HepG2 (cell line): Measurements from ENCODE around the gene DYSF. TPM values are rescaled to one million over a fixed set of nuclear protein-coding genes. Genes with fewer than 3 reads are reported as not detected.
A peak's percentile ranks its signal among the peaks of the same experiment; 100 is the strongest.

Experiments used
- ATAC-seq: fragments of 200-7000 bp; cut with Tn5 transposase; 3 replicates; pipeline ENCODE4 v1.9.1; 2020; ENCODE audit warnings: mild to moderate bottlenecking, moderate library complexity
- BruUV-seq: library from RNA; stranded (reverse); fragments of 400-500 nt; replicated peaks from 2 replicates; lab custom pipeline; 2021; lab: Mats Ljungman, UMichigan
- CTCF ChIA-PET: fragments of 300-600 bp; formaldehyde crosslinking; extraction: SDS; loops from one replicate; lab custom pipeline; 2021; ENCODE audit warnings: low total read pairs, inconsistent platforms, low intra/inter-chr PET ratio; lab: Yijun Ruan, JAX
- POLR2A ChIA-PET: fragments of 350-600 bp; sonication (Branson Sonifier 250); formaldehyde crosslinking; loops from one replicate; lab custom pipeline; 2020; ENCODE audit warnings: antibody characterized with exemption, inconsistent platforms; lab: Yijun Ruan, JAX
- DNase-seq: peaks from one replicate; pipeline ENCODE4 v3.0.0-alpha.2; 2015; ENCODE audit warnings: low spot score
- FAIRE-seq: peaks from 3 replicates; lab custom pipeline; 2011; peaks lifted over from hg19 to GRCh38; lab: Jason Lieb, UNC
- H2AFZ ChIP-seq: one replicate; pipeline ENCODE4 v1.6.1; 2011; ENCODE audit warnings: low read length, inconsistent platforms
- H3K27ac ChIP-seq: fragments of 300-600 bp; 3 replicates; pipeline ENCODE4 v1.8.0; 2011; ENCODE audit warnings: mixed run types, mild to moderate bottlenecking, mixed read lengths, low read length, inconsistent platforms; ENCODE audit not compliant: insufficient read depth; ENCODE audit errors: extremely low read length
- H3K27me3 ChIP-seq, 2 experiments: fragments of 200-600 bp in 1 of 2; 2 replicates in 1 of 2; 3 replicates in 1 of 2; pipeline versions ENCODE4 v1.6.0 to v1.8.0; 2011; ENCODE audit warnings: low read length in 2 of 2, mild to moderate bottlenecking in 2 of 2, moderate library complexity in 2 of 2, inconsistent platforms in 1 of 2; ENCODE audit not compliant: insufficient read depth in 2 of 2, control insufficient read depth in 1 of 2
- H3K36me3 ChIP-seq, 2 experiments: fragments of 200-600 bp in 1 of 2; replicated peaks in 1 of 2; 2 replicates in 1 of 2; 3 replicates in 1 of 2; pipeline versions ENCODE4 v1.5.1 to v1.8.0; 2011; ENCODE audit warnings: low read length in 2 of 2, inconsistent platforms in 1 of 2; ENCODE audit not compliant: insufficient read depth in 2 of 2, control insufficient read depth in 1 of 2
- H3K4me1 ChIP-seq: 2 replicates; pipeline ENCODE4 v1.5.1; 2012; ENCODE audit warnings: low read length, inconsistent platforms; ENCODE audit not compliant: insufficient read depth
- H3K4me2 ChIP-seq: 2 replicates; pipeline ENCODE4 v1.6.0; 2011; ENCODE audit warnings: low read depth, low read length, inconsistent platforms
- H3K4me3 ChIP-seq, 3 experiments: fragments of 200-600 bp in 1 of 3; sonication (generic), shearing (Covaris generic) in 1 of 3; replicated peaks in 1 of 3; 2 replicates each; pipeline ENCODE4 v1.5.1; 2011 to 2016; ENCODE audit warnings: low read length in 3 of 3, inconsistent platforms in 2 of 3, low read depth in 2 of 3, mild to moderate bottlenecking in 2 of 3, control low read depth in 1 of 3, mixed read lengths in 1 of 3; ENCODE audit not compliant: insufficient read depth in 1 of 3
- H3K79me2 ChIP-seq: one replicate; pipeline ENCODE4 v1.6.1; 2011; ENCODE audit warnings: low read length, inconsistent platforms; ENCODE audit not compliant: insufficient read depth
- H3K9ac ChIP-seq: 2 replicates; pipeline ENCODE4 v1.6.0; 2011; ENCODE audit warnings: mild to moderate bottlenecking, low read depth, low read length, inconsistent platforms; ENCODE audit not compliant: insufficient read depth
- H3K9me3 ChIP-seq: 2 replicates; pipeline ENCODE4 v1.5.1; 2012; ENCODE audit warnings: mild to moderate bottlenecking, low read length
- H4K20me1 ChIP-seq: 2 replicates; pipeline ENCODE4 v1.6.0; 2011; ENCODE audit warnings: inconsistent platforms, mild to moderate bottlenecking, low read length, moderate library complexity; ENCODE audit not compliant: insufficient read depth
- ATM ChIP-seq: fragments of 450-650 bp; IDR thresholded peaks from 2 replicates; pipeline ENCODE4 v1.7.1; 2017; ENCODE audit warnings: mild to moderate bottlenecking, borderline replicate concordance
- FOXK2 ChIP-seq: fragments of 450-650 bp; IDR thresholded peaks from 2 replicates; pipeline ENCODE4 v1.6.1; 2016
- MTA1 ChIP-seq: sonication (generic); formaldehyde crosslinking; IDR thresholded peaks from 2 replicates; pipeline ENCODE4 v1.4.0; 2020; ENCODE audit warnings: missing genetic modification reagents, mild to moderate bottlenecking, borderline replicate concordance
- PREB ChIP-seq: sonication (generic); formaldehyde crosslinking; IDR thresholded peaks from 2 replicates; pipeline ENCODE4 v1.4.0; 2020; ENCODE audit warnings: missing genetic modification reagents
- ZNF496 ChIP-seq: sonication (generic); formaldehyde crosslinking; IDR thresholded peaks from 2 replicates; pipeline ENCODE4 v1.8.1; 2023; ENCODE audit warnings: mild to moderate bottlenecking, moderate library complexity, missing genetic modification reagents; ENCODE audit not compliant: insufficient replicate concordance
- ZNF629 ChIP-seq: sonication (generic); formaldehyde crosslinking; conservative IDR thresholded peaks from 2 replicates; pipeline ENCODE4 v1.5.0; 2020; ENCODE audit warnings: missing genetic modification reagents
- WGBS: methylation state at CpG from one replicate; pipeline ENCODE4 v1.1.6; 2017; ENCODE audit warnings: low lambda C conversion rate; 5-methylcytosine and 5-hydroxymethylcytosine counted together
- in situ Hi-C: cut with HindIII; loops from 2 replicates; pipeline ENCODE4 v1.10.0; 2017; ENCODE audit warnings: low pct_unique_long_range_greater_than_20kb; ENCODE audit not compliant: extremely low pct_ligation_motif_present
- intact Hi-C: fragments of 100-400 bp; cut with micrococcal nuclease; formaldehyde crosslinking; loops from one replicate; pipeline ENCODE4 v1.10.0; 2022; ENCODE audit not compliant: unreplicated experiment
- polyA plus RNA-seq, 8 experiments: library from polyadenylated mRNA; depleted of rRNA in 3 of 8; stranded (reverse) in 7 of 8; unstranded in 1 of 8; fragments of >200 nt; fragmentation: Illumina TruSeq in 4 of 8; extraction: Trizol in 4 of 8; gene quantifications; 2 replicates each; pipeline versions ENCODE4 v1.2.1 to v1.2.3, GENCODE V29; 2011 to 2016; ENCODE audit warnings: low read depth in 4 of 8, missing spikeins in 1 of 8, mixed read lengths in 1 of 8; ENCODE audit not compliant: insufficient read depth in 1 of 8
- total RNA-seq, 5 experiments: library from RNA; depleted of rRNA; stranded (reverse); fragments of >200 nt; fragmentation: Illumina TruSeq; extraction: Trizol; gene quantifications; 2 replicates each; pipeline ENCODE4 v1.2.3, GENCODE V29; 2016; ENCODE audit warnings: low read depth in 1 of 5

The DYSF gene
- total and polyA plus RNA-seq, 2 of the 13 experiments (the other 11 are each of a cell fraction or from before 2014, with no cell fraction given): 0.15 to 2.4 TPM

GRCh38 chr2:71457123-71457915, 4.0 kb downstream of the DYSF start:
- Histone ChIP-seq H3K4me3 (no peak overlapping the region), H3K27ac (no peak overlapping the region), H4K20me1 (no peaks in the 10 kb centered on the region), H3K4me2 (no peak overlapping the region), H3K9me3 (no peaks in the 10 kb centered on the region), H3K36me3 (no peaks in the 10 kb centered on the region), H3K4me1 (peaks cover 44% of the 10 kb centered on the region), H3K9ac (no peak overlapping the region), H2AFZ (no peak overlapping the region), H3K27me3 (peaks cover 0 to 2% of the 10 kb centered on the region in 2 experiments; a peak in 1 of 5 replicates), H3K79me2 (no peaks in the 10 kb centered on the region)
- in situ Hi-C loops: no loop called here
- FAIRE-seq: peak; percentile 12
- WGBS: 75% methylated on average over 9 of the region's 9 CpGs
- no TSS peak for BruUV-seq
- POLR2A ChIA-PET: interaction anchor here (1.5 kb wide), 1 partner anchor 125 kb away, joined by 8 read pairs; the partner anchor contains the start of gene ZNF638
- no peak for ATAC-seq
- DNase-seq: no peak
- CTCF ChIA-PET: no interaction called here
- intact Hi-C loops: loop anchor here (5.0 kb wide), 1 partner anchor 55 kb away; no protein-coding TSS in a partner anchor
- TF ChIP-seq ZNF496: no peak
- TF ChIP-seq ZNF629 (CRISPR knock-in tag): peak; percentile 63

GRCh38 chr2:71457923-71458322, 4.6 kb downstream of the DYSF start:
- CTCF ChIA-PET: no interaction called here
- BruUV-seq: no TSS peak
- Histone ChIP-seq H3K36me3 (no peaks in the 10 kb centered on the region), H3K9me3 (no peaks in the 10 kb centered on the region), H3K79me2 (no peaks in the 10 kb centered on the region), H3K27ac (no peak overlapping the region), H3K9ac (no peak overlapping the region), H3K4me3 (no peak overlapping the region), H3K4me2 (no peak overlapping the region), H4K20me1 (no peaks in the 10 kb centered on the region), H3K4me1 (peaks cover 44% of the 10 kb centered on the region), H3K27me3 (peaks cover 0 to 2% of the 10 kb centered on the region in 2 experiments; a peak in 2 of 5 replicates)
- 71% methylated on average over 4 of the region's 4 CpGs for WGBS
- DNase-seq (no peak), FAIRE-seq (no peak), ATAC-seq (no peak)
- intact Hi-C loops: loop anchor here (5.0 kb wide), 1 partner anchor 54 kb away; no protein-coding TSS in a partner anchor
- POLR2A ChIA-PET: no interaction called here
- in situ Hi-C loops: no loop called here
- TF ChIP-seq ATM (no peak), PREB (CRISPR knock-in tag) (no peak), FOXK2 (no peak), MTA1 (CRISPR knock-in tag) (no peak)
- TF ChIP-seq, all 625 proteins: peak for 0
- H2AFZ ChIP-seq: no peak overlapping the region
